Chondrocyte (in vitro differentiated cells): Measurements from ENCODE around the gene EID3. TPM values are rescaled to one million over a fixed set of nuclear protein-coding genes. Genes with fewer than 3 reads are reported as not detected.
"Not testable (repeated sequence)": the region's sequence is repeated elsewhere in the genome, so short reads cannot be mapped to it uniquely, and the experiment has no call there.

ENCODE experiments used
- DNase-seq: peaks from one replicate; pipeline ENCODE4 v3.0.0; 2021; ENCODE audit warnings: mixed read lengths, low spot score
- H3K27ac Mint-ChIP-seq: one replicate; pipeline ENCODE4 v1.8.0; 2021; ENCODE audit warnings: mild to moderate bottlenecking, moderate library complexity, mixed read lengths; ENCODE audit not compliant: unreplicated experiment
- H3K27me3 Mint-ChIP-seq: 2 replicates; pipeline ENCODE4 v1.8.0; 2021; ENCODE audit warnings: low read depth, mixed read lengths
- H3K36me3 Mint-ChIP-seq: 2 replicates; pipeline ENCODE4 v1.8.0; 2021; ENCODE audit warnings: low read depth, mixed read lengths
- H3K4me1 Mint-ChIP-seq: 2 replicates; pipeline ENCODE4 v1.8.0; 2021; ENCODE audit warnings: low read depth, mild to moderate bottlenecking, mixed read lengths
- H3K4me3 Mint-ChIP-seq: one replicate; pipeline ENCODE4 v1.8.0; 2021; ENCODE audit warnings: mild to moderate bottlenecking, moderate library complexity, mixed read lengths; ENCODE audit not compliant: unreplicated experiment
- H3K9me3 Mint-ChIP-seq: 2 replicates; pipeline ENCODE4 v1.8.0; 2021; ENCODE audit warnings: low read depth, mixed read lengths
- total RNA-seq: library from RNA; stranded (reverse); gene quantifications from 3 replicates; pipeline ENCODE4 v1.2.1, GENCODE V29; 2021
- TF ChIP-seq, protein P1 (sequence below): fragments of 200-600 bp; sonication (generic); IDR thresholded peaks from 2 replicates; pipeline ENCODE4 v1.5.0; 2021; ENCODE audit warnings: antibody characterized with exemption, mild to moderate bottlenecking, moderate library complexity

The EID3 gene
- total RNA-seq, 1 donor from 2014 or later, result 1.5 TPM

GRCh38 chr12:104320627-104321024, 17.1 kb downstream of the EID3 start:
- TF ChIP-seq, protein P1, sequence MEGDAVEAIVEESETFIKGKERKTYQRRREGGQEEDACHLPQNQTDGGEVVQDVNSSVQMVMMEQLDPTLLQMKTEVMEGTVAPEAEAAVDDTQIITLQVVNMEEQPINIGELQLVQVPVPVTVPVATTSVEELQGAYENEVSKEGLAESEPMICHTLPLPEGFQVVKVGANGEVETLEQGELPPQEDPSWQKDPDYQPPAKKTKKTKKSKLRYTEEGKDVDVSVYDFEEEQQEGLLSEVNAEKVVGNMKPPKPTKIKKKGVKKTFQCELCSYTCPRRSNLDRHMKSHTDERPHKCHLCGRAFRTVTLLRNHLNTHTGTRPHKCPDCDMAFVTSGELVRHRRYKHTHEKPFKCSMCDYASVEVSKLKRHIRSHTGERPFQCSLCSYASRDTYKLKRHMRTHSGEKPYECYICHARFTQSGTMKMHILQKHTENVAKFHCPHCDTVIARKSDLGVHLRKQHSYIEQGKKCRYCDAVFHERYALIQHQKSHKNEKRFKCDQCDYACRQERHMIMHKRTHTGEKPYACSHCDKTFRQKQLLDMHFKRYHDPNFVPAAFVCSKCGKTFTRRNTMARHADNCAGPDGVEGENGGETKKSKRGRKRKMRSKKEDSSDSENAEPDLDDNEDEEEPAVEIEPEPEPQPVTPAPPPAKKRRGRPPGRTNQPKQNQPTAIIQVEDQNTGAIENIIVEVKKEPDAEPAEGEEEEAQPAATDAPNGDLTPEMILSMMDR, result no peak
- no peaks in the 10 kb centered on the region for H3K27me3 Mint-ChIP-seq
- no peak for DNase-seq
- peaks cover 27% of the 10 kb centered on the region for H3K36me3 Mint-ChIP-seq
- H3K27ac Mint-ChIP-seq, result no peak overlapping the region
- no peaks in the 10 kb centered on the region for H3K4me1 Mint-ChIP-seq
- H3K4me3 Mint-ChIP-seq, result no peak overlapping the region
- no peaks in the 10 kb centered on the region for H3K9me3 Mint-ChIP-seq

DNA sequence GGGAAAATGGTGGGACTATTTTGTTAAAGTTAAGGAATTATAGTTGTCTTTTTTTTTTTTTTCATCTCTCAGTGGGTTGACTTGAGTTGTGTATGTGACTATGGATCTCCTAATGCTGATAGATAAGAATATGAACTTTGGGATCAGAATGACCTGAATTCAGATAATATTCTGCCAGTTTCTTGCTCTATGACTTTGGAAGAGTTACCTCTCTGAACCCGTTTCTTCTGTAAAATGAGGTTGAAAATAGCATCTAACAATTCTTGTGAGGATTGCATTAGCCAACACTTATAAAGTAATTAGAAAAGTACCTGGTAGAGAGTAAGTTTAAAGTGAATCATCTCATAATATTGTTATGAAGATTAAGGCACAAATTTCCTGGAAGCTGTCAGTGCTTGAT, 18.4 kb downstream of the EID3 start:
- Mint-ChIP-seq H3K27ac (no peak overlapping the region), H3K27me3 (no peaks in the 10 kb centered on the region), H3K36me3 (peaks cover 27% of the 10 kb centered on the region), H3K4me1 (no peaks in the 10 kb centered on the region), H3K9me3 (no peaks in the 10 kb centered on the region), H3K4me3 (no peak overlapping the region)
- TF ChIP-seq, protein P1, result no peak
- no peak for DNase-seq

DNA sequence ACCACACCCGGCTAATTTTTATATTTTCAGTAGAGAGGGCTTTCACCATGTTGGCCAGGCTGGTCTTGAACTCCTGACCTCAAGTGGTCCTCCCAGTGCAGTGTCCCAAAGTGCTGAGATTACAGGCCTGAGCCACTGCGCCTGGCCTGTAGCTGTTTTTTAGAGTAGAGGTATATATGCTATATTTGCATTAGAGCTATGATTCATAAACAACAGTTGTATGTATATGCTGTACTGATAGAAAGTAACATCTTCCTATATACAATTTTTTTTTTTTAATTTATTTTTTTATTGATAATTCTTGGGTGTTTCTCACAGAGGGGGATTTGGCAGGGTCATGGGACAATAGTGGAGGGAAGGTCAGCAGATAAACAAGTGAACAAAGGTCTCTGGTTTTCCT, 19.0 kb downstream of the EID3 start:
- H3K4me3 Mint-ChIP-seq, DNase-seq, H3K4me1 Mint-ChIP-seq, H3K27me3 Mint-ChIP-seq, H3K27ac Mint-ChIP-seq, H3K9me3 Mint-ChIP-seq: not testable (repeated sequence)
- H3K36me3 Mint-ChIP-seq, result peaks cover 31% of the 10 kb centered on the region

DNA sequence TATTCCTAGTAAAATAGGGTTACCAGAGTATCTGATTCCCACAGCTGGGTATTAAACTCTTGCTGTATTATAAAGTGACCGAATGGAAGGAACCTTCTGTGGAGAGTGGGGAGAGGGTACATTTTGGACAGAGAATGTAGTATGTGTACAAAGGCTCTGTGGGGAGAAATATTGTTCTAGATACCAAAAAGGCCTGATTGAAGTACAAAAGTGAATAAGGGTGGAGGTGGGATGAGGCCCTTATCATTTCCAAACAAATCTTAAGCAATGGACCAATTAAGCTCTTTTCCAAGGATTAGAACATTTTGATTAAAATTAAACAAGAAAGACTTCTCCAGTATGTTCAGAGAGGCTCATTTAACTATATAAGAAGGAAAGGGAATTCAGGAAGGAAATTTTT, 20.4 kb downstream of the EID3 start:
- Mint-ChIP-seq H3K4me1 (no peaks in the 10 kb centered on the region), H3K27me3 (no peaks in the 10 kb centered on the region), H3K36me3 (peaks cover 33% of the 10 kb centered on the region), H3K4me3 (no peak overlapping the region), H3K9me3 (no peaks in the 10 kb centered on the region), H3K27ac (no peak overlapping the region)
- TF ChIP-seq, protein P1, result no peak
- no peak for DNase-seq

DNA sequence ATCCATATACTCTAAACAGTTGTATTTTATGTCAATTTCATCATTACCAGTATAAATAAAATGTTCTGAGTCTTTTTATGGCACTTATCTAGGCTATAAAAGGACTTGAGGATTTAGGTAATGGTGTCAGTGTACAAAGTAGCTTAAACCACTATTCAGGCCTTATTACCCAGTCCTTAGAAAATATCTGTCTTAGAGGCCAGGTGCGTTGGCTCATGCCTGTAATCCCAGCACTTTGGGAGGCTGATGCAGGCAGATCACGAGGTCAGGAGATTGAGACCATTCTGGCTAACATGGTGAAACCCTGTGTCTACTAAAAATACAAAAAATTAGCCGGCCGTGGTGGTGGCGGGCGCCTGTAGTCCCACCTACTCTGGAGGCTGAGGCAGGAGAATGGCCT, 24.7 kb downstream of the EID3 start:
- H3K4me3 Mint-ChIP-seq, H3K9me3 Mint-ChIP-seq, H3K27ac Mint-ChIP-seq, H3K27me3 Mint-ChIP-seq, H3K4me1 Mint-ChIP-seq, DNase-seq: not testable (repeated sequence)
- peaks cover 25% of the 10 kb centered on the region for H3K36me3 Mint-ChIP-seq

GRCh38 chr12:104328790-104329189, 25.3 kb downstream of the EID3 start:
- TF ChIP-seq, protein P1, result no peak
- no peak overlapping the region for H3K4me3 Mint-ChIP-seq
- H3K9me3 Mint-ChIP-seq, result no peaks in the 10 kb centered on the region
- no peaks in the 10 kb centered on the region for H3K27me3 Mint-ChIP-seq
- H3K4me1 Mint-ChIP-seq, result no peaks in the 10 kb centered on the region
- H3K27ac Mint-ChIP-seq, result no peak overlapping the region
- no peak for DNase-seq
- peaks cover 24% of the 10 kb centered on the region for H3K36me3 Mint-ChIP-seq
